ENCODE measurements around the gene CX3CL1.
"Not testable (repeated sequence)": the region's sequence is repeated elsewhere in the genome, so short reads cannot be mapped to it uniquely, and the experiment has no call there.

CX3CL1 gene

GRCh38 chr16:57372372-57373116, at the start of gene CX3CL1:
CX3CL1 (plus strand) TSS chr16:57372490; CDS start chr16:57372569, 79 bp downstream.
- no peak for DNase-seq

- no peak for DNase-seq
Measured at GRCh38 chr16:57324749-57325148, 47.5 kb upstream of the CX3CL1 start.

DNA sequence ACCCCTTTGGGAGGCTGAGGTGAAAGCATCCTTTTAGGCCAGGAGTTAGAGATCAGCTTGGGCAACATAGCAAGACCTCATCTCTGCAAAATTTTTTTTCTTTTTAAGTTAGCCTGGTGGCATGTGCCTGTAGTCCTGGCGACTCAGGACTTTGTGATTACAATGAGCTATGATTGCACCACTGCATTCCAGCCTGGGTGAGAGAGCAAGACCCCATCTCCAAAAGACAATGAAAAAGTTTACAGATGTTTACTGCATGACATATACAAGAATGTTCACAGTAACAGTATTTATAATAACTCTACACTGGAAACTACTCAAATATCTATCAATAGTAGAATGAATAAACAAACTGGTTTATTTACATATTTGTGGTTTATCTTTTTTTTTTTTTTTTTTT, 46.8 kb upstream of the CX3CL1 start:
- no peak for DNase-seq

GRCh38 chr16:57329718-57330327, 42.5 kb upstream of the CX3CL1 start:
- no peak for DNase-seq

DNA sequence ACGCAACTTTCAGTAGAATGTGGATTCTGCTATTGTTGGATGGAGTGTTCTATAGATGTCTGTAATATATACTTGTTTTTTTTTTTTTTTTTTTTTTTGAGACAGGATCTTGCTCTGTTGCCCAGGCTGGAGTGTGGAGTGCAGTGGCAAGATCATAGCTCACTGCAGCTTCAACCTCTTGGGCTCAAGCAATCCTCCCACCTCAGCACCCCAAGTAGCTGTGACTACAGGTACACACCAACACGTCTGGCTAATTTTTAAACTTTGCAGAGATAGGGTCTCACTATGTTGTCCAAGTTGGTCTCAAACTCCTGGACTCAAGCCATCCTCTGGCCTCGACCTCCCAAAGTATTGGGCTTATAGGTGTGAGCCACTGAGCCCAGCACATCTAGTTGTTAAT, 40.9 kb upstream of the CX3CL1 start:
- no peak for DNase-seq

- no peak for DNase-seq
Measured at GRCh38 chr16:57333402-57333801, 38.9 kb upstream of the CX3CL1 start.

- DNase-seq = no peak
Measured at GRCh38 chr16:57335366-57335765, 36.9 kb upstream of the CX3CL1 start.

DNA sequence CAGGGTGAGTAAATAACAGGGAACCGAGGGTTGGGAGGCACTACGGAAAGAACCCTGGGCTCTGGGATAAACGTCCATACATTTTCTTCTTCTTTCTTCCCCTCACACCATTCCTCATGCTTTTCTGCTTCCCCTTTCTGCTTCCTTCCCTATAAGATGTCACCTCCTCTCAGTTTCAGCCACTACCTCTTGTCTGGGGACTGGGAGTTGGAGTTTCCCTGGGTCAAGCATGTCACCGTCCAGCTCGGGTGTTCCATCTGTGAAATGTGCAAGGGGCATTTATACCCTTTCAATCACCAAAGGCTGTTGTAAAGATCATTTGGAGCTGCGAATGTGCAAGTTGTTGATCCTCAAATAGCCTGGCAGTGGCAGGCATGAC, 31.2 kb upstream of the CX3CL1 start:
- no peak for DNase-seq

GRCh38 chr16:57341441-57342303, 30.6 kb upstream of the CX3CL1 start:
- no peak for DNase-seq

- not testable (repeated sequence) for DNase-seq
Measured at GRCh38 chr16:57342606-57343005, 29.7 kb upstream of the CX3CL1 start.

GRCh38 chr16:57343221-57343620, 29.1 kb upstream of the CX3CL1 start:
- no peak for DNase-seq

DNA sequence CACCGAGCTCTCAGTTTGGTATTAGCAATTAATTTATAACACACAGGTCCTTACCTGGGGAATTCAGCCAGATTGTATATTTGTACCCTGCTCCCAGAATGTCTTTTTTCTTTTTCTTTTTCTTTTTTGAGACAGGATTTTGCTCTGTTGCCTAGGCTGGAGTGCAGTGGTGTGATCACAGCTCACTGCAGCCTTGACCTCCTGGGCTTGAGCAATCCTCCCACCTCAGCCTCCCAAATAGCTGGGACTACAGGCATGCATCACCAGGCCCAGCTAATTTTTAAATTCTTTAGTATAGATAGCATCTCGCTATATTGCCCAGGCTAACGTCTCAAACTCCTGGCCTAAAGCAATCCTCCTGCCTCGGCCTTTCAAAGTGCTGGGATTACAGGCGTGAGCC, 28.2 kb upstream of the CX3CL1 start:
- DNase-seq = not testable (repeated sequence)

DNA sequence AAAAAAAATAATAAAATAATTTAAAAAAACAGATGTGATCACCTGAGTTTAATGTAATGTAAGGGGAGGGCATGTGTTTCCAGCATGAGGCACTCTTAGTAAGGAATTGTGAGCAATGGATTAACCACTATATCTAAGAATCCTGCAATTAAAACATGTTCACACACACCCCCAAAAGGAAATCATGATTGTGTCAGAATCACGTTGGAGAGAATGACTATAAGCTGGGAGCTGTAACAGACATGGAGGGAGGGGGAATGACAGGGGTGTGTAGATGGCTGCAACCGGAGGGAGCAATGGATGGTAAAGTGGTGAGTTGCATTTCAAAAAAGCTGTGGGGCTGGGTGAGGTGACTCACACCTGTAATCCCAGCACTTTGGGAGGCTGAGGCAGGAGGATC, 27.3 kb upstream of the CX3CL1 start:
- no peak for DNase-seq

DNA sequence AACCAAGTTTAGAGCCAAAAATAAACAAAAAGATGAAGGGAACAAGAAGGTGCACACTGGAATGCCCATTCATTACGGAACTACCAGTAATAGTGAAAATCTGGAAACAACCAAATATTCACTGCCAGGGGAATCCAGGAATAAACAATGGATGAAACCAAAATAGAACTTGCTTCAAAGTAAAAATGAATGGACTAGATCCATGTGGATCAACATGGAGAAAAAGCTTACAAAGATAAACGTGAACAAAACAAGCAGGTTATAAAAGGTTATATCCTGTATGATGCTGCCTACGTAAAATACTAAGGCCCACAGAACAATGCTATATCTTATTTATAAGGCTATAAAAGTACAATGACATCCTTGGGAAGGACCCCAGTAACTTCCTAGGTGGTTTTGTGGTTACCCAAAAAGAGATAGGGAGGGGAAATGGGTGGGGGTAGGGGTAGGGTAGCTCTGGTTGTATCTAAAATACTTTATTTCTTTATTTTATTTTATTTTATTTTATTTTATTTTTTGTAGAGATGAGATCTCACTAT, 26.6 kb upstream of the CX3CL1 start:
- no peak for DNase-seq

DNA sequence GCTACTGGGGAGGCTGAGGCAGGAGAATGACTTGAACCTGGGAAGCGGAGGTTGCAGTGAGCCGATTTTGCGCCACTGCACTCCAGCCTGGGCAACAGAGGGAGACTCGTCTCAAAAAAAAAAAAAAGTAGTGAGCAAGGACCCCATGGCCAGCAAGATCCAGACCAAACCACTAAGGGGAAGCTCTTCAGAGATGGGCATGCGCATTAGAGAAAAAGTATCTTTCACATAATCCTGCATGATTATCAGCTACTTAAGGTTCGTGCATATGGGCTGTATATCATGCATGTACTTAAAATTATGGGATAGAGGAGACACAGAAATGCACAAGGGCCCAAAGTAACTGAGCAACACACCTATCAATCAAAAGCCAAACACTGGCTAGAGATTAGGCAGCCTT, 24.4 kb upstream of the CX3CL1 start:
- DNase-seq = no peak

DNA sequence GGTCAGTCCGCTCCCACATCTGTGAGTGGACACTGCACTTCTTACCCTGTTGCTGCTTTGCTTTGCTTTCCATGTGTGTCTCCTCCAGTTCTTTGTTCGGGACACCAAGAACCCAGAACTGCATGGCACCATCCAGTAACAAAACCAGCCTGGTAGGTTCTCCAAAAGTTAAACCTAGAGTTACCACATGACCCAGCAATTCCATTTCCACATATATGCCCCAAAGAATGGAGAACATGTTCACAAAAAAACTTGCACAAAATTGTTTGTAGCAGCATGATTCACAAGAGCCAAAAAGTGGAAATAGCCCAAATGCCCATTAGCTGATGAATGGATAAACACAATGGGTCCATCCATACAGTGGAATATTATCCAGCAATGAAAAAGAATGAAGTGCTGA, 24.0 kb upstream of the CX3CL1 start:
- no peak for DNase-seq

GRCh38 chr16:57349212-57350031, 22.9 kb upstream of the CX3CL1 start:
- no peak for DNase-seq

DNA sequence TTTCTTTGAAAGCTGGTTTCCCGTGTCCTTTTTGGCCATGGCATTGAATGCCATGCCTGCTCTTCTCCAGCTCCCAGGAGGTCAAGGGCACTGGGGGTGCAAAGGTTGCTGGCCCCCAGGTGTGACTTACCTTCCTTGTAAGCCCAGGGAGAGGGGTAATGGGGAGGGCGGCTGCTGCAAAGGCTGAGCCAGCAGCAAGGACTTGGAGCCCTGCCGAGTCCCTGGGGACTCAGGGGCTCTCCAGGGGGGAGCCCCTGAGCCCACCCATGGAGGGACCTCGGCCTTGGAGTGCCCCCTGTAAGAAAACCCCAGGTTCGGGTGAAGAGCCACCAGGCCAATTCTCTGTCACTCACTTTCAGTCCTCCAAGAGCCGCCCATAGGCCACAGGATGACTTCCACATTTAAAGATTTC, 19.6 kb upstream of the CX3CL1 start:
- DNase-seq = no peak

DNA sequence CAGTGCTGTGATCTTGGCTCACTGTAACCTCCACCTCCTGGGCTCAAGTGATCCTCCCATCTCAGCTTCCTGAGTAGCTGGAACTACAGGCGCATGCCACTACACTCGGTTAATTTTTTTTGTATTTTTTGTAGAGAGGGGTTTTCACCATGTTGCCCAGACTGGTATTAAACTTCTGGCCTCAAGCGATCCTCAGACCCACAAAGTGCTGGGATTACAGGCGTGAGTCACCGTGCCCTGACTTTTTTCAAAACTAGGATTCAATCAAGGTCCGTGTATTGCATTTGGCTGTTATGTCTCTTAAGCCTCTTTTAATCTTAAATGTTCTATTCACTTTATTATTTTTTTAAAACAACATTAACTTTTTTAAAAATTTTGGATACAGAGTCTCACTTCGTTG, 18.0 kb upstream of the CX3CL1 start:
- no peak for DNase-seq

DNA sequence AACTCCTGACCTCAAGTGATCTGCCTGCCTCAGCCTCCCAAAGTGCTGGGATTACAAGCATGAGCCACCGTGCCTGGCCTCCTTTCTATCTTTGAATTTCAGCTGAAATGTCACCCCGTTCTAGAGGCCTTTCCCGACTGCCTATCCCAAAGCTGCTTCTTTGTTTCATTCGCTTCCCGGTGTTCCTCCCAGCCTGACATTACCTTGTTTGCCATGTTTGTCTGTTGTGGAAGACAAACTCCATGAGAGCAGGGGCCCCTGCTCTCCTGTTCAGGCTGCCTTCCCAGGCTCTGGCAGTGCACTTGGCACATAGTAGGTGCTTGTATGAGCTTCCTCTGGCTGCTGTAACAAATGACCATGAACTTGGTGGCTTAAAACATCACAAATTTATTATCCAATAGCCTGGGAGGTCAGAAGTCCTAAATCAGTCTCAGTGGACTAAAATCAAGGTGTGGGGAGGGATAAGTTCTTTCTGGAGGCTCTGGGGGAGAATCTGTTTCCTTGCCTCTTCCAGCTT, 16.3 kb upstream of the CX3CL1 start:
- no peak for DNase-seq

GRCh38 chr16:57356547-57356946, 15.7 kb upstream of the CX3CL1 start:
- no peak for DNase-seq

DNA sequence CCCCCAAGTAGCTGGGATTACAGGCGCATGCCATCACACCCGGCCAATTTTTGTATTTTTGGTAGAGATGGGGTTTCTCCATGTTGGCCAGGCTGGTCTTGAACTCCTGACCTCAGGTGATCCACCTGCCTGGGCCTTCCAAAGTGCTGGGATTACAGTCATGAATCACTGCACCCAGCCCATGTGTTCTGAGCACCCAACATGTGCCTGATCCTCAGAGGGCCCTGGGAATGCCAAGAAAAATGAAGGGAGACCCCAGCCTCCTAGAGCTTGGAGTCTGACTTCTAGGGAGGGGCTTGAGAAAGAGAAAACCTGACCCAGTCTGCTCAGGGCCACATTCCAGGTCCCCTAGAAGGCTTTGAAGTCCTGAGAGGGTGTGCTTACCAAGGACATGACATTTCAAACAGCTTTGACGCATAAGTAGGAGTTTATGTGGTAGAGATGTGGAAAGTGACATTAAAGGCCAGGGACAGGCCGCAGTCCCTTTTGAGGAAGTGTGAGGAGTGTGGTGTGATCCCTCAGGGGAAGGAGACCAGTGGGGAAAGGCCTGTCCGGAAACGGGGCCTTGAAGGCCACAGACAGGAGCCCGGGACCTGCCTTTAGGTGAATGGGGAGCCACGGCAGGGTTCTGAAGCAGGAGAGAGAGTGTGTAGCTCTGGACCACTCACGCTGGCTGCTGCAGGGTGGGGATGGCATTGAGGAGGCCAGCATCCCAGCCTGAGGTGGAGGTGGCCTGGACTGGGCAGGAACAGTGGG, 14.8 kb upstream of the CX3CL1 start:
- DNase-seq = no peak
